ENCODE results near the gene TMEM259. TPM values are rescaled to one million over a fixed set of nuclear protein-coding genes. Genes with fewer than 3 reads are reported as not detected.

TMEM259 gene
- total RNA-seq, 2 donors from 2014 or later = 142 to 306 TPM

DNA sequence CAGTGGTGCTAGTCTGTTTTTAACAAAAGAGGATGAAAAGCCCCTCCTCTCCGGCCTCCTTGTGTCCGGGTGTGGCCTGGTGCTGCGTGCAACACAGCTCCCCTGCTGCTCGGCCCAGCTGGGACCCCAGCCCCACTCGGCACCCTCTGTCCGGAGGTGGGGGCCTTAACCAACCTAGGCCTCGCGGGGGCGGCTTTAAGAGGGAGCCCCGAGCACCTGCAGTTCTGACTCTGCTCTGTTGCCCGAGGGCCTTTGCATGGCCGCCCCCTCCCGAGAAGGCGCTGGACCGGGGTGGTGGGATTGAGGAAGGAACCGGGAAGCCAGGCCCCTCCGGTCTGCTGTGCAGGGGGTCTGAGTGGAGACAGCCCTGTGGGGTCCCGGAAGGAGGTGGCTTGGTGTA is 26.4 kb downstream of the TMEM259 start:
- Histone ChIP-seq H3K36me3 (replicated peaks in 1 of 2; ENCODE audit: insufficient read depth in 1 of 2, low read depth in 2 of 2) (no peaks in the 10 kb centered on the region), H3K27ac (no peak overlapping the region), H3K4me3 (no peak overlapping the region), H3K4me1 (peaks cover 22% of the 10 kb centered on the region), H3K27me3 (peaks cover 0 to 24% of the 10 kb centered on the region in 2 donors), H3K9me3 (no peaks in the 10 kb centered on the region)
- intact Hi-C loops (cut with DNase I) = no loop called here
- ATAC-seq (no peak), DNase-seq (no peak)
- WGBS, 2 donors = 90 to 94% methylated on average over 7 to 18 of the region's 18 CpGs
- no peak for TF ChIP-seq POLR2A (IDR thresholded peaks at IDR 0.05)
- TF ChIP-seq, protein P1, sequence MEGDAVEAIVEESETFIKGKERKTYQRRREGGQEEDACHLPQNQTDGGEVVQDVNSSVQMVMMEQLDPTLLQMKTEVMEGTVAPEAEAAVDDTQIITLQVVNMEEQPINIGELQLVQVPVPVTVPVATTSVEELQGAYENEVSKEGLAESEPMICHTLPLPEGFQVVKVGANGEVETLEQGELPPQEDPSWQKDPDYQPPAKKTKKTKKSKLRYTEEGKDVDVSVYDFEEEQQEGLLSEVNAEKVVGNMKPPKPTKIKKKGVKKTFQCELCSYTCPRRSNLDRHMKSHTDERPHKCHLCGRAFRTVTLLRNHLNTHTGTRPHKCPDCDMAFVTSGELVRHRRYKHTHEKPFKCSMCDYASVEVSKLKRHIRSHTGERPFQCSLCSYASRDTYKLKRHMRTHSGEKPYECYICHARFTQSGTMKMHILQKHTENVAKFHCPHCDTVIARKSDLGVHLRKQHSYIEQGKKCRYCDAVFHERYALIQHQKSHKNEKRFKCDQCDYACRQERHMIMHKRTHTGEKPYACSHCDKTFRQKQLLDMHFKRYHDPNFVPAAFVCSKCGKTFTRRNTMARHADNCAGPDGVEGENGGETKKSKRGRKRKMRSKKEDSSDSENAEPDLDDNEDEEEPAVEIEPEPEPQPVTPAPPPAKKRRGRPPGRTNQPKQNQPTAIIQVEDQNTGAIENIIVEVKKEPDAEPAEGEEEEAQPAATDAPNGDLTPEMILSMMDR (IDR thresholded peaks at IDR 0.05) = no peak

DNA sequence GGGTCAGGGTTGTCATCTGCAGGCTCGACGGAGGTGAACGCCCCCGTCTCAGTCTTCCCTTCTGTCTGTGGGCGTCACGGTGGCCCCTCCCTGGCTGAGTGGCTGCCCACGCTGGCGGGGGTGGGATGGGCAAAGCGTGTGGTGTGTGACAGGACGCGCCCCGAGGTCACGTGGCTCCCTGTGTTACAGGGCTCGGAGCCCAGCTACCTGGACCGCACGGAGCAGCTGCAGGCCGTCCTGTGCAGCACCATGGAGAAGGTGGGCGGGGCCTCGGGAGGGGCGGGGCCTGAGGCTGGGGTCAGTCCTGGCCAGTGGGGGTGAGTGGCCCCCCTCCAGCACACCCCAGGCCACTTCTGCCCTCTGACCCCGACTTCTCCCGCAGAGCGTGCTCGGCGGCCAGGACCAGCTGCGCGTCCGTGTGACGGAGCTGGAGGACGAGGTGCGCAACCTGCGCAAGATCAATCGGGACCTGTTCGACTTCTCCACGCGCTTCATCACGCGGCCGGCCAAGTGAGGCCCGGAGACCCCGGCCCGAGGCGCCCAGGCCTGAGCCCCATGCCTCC is 27.0 kb downstream of the TMEM259 start:
- Histone ChIP-seq H3K9me3 (no peaks in the 10 kb centered on the region), H3K27me3 (peaks cover 0 to 18% of the 10 kb centered on the region in 2 donors), H3K27ac (no peak overlapping the region), H3K4me3 (no peak overlapping the region), H3K36me3 (replicated peaks in 1 of 2; ENCODE audit: insufficient read depth in 1 of 2, low read depth in 2 of 2) (no peaks in the 10 kb centered on the region), H3K4me1 (peaks cover 22% of the 10 kb centered on the region)
- intact Hi-C loops (cut with DNase I) = no loop called here
- 88 to 89% methylated on average over 11 to 41 of the region's 43 CpGs for WGBS, 2 donors
- DNase-seq (no peak), ATAC-seq (no peak)
- no peak for TF ChIP-seq POLR2A (IDR thresholded peaks at IDR 0.05)
- TF ChIP-seq, protein P1 (IDR thresholded peaks at IDR 0.05) = no peak

DNA sequence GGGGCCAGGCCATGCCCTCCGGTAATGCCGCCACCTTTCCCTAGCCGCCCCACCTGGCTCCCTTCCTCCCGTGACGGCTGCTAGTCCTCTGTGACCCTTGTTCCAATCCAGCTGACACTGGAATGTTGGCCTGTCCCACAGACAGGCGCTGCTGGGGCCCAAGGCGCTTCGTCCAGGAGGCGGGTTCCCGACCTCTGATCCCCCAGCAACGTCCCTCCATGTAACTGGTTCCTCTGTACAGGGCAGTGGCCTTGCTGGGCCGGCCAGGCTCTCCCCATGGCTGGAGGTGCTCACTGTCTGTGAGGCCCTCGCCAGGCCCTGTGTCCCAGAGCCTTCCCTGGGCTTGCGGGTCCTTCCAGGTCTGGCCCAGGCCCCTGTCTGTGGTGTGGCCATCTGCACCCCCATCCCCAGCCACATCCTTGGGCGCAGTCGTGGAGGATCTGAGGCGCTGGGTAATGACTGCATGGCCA is 27.5 kb downstream of the TMEM259 start:
- Histone ChIP-seq H3K27ac (no peak overlapping the region), H3K27me3 (peaks cover 0 to 15% of the 10 kb centered on the region in 2 donors), H3K4me3 (no peak overlapping the region), H3K4me1 (peaks cover 22% of the 10 kb centered on the region), H3K36me3 (replicated peaks in 1 of 2; ENCODE audit: insufficient read depth in 1 of 2, low read depth in 2 of 2) (no peaks in the 10 kb centered on the region), H3K9me3 (no peaks in the 10 kb centered on the region)
- ATAC-seq = no peak
- DNase-seq = no peak
- intact Hi-C loops (cut with DNase I) = no loop called here
- TF ChIP-seq, protein P1 (IDR thresholded peaks at IDR 0.05) = no peak
- no peak for TF ChIP-seq POLR2A (IDR thresholded peaks at IDR 0.05)
- WGBS, 2 donors = 94% methylated on average over 10 to 17 of the region's 17 CpGs

DNA sequence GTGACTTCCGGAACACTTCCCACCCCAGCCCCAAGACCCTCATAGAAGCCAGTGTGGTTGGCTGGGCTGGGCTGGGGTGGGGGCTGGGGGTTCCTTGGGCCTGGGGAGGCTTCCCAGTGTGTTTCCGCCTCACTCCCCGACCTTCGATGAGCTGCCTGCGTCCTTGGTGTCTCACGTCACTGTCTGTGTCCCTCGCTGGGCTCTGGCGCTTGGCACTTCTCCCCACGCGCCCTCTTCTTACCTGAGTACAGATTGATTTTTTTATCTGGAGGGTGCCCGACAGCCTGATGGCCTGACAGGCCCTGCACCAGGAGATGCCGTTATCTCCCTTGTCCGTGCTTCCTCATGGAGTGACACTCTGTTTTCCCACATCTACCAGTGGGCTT is 28.3 kb downstream of the TMEM259 start:
- no peak for TF ChIP-seq POLR2A (IDR thresholded peaks at IDR 0.05)
- TF ChIP-seq, protein P1 (IDR thresholded peaks at IDR 0.05) = no peak
- ATAC-seq (no peak), DNase-seq (no peak)
- no peaks in the 10 kb centered on the region for H3K9me3 ChIP-seq
- no peaks in the 10 kb centered on the region for H3K36me3 ChIP-seq (replicated peaks in 1 of 2; ENCODE audit: insufficient read depth in 1 of 2, low read depth in 2 of 2)
- peaks cover 22% of the 10 kb centered on the region for H3K4me1 ChIP-seq
- H3K27me3 ChIP-seq = peaks cover 0 to 15% of the 10 kb centered on the region in 2 donors
- no peak overlapping the region for H3K4me3 ChIP-seq
- intact Hi-C loops (cut with DNase I) = no loop called here
- H3K27ac ChIP-seq = no peak overlapping the region
- 89 to 94% methylated on average over 12 to 13 of the region's 13 CpGs for WGBS, 2 donors

Data from body of pancreas (tissue), 4 donors.